ENCODE data around the gene NEU1.
"Not testable (repeated sequence)": the region's sequence is repeated elsewhere in the genome, so short reads cannot be mapped to it uniquely, and the experiment has no call there.

The NEU1 gene

DNA sequence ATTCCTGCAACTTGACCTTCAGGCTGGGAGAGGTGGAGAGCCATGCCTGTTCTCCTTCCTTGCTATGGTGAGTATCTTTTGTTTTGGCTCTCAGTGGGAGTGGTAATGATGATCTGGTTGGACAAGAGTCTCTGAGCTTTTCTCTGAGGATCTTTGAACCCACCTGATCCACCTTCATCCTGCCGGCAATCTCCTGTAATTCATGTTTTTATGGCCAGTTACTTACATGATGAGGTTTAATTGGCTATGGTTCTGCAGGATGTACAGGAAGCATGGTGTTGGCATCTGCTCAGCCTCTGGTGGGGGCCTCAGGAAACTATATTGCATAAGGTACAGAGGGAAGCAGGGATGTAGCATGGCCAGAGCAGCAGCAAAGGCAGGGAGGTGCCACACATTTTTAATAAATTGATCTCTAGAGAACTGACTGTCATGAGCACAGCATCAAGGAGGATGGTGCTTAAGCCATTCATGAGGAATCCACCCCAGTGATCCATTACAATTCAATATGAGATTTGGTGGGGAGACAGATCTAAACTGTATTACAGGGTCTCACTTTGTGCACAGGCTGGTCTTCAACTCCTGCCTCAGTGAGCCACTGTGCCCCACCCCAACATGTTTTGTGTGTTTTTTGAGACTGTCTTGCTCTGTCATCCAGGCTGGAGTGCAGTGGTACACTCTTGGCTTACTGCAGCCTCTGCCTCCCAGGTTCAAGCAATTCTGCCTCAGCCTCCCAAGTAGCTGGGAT, 25.1 kb downstream of the NEU1 start:
- DNase-seq: no peak

DNA sequence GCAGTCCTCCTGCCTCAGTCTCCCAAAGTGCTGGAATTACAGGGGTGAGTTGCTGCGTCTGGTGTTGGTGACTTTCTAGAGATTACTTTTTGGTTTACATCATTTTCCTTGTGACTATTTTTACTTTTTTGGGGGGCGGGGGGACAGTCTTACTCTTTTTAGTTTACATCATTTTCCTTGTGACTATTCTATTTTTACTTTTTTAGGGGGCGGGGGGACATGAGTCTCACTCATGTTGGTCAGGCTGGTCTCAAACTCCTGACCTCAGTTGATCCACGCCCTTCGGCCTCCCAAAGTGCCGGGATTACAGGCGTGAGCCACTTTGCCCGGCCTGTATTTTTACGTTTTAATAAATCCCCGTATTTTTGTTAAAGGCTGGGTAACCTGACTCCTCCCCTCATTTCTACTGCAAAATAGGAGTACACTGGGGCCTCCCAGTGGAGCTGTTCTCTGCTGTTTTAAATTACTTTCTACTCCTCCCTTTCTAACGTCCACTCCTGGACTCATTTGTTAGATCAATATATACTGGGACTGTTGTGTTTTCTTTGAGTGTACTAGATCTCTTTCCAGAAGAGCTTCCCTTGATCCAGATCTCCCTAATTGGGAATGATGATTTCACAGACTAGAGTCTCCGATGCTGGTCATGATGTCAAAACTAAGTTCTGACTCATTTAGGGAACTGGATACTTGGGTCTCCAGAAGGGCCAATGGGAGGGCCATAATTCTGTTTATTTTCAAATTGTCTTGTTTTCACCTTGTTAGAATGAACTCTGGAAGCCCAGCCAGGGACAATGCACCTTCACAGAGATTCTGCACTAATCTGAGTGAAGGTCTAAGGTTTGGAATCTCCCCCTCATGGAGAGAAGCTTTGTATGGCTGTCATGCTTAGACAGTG, 25.9 kb downstream of the NEU1 start:
- DNase-seq: no peak

DNA sequence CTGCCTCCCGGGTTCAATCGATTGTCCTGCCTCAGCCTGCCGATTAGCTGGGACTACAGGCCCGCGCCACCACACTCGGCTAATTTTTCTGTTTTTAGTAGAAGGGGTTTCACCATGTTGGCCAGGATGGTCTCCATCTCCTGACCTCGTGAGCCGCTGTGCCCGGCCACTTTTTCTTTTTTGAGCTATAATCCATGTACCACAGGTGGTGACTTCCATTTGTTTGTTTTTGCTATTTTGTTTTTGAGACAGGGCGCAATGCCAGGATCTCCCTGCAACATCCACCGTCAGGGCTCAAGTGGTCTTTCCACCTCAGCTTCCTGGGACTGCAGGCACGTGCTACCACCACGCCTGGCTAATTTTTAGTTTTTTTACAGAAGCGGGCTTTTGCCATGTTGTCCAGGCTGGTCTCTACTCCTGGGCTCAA, 26.6 kb downstream of the NEU1 start:
- no peak for DNase-seq

DNA sequence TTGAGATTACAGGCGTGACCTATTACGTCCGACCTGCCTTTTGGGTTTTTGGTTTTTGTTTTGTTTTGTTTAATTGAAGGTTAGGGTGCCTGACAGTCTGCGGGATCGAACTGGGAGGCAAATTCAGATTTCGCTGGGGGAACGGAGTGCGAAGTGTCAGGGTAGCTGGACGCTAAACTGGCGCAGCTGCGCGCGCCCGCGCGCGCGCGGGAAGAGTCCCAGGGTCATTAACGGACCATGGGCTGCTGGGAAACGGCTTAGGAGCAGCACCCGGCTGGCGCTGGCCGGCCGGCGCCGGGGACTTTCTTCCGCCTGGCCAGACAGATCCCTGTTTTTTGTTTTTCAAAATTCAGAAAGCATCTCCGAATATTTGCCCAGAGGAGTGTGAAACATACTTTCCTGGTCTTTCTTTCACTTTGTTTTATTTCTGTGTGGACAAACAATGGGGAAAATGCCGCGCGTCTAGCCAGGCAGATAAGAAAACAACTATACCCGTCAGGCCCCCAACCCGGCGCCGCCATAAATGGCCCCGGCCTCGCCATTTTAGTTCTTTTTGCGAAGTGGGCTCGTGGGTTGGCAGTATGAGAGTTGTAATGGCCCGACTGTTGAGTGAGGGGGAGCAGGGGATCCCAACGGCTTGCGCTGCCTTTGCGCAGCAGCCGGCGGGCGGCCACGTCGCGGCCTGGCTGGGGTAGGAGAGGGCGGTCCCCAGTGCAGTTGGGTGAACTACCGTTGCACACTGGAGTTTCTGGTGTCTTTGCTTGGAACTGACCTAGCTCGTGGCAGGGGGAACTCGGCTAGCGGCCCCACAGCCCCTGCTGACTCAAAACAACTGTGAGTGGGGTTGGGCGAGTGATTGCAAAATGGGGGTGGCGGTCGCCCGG, 28.0 kb downstream of the NEU1 start:
- peak; percentile 80 to 81 for DNase-seq

DNA sequence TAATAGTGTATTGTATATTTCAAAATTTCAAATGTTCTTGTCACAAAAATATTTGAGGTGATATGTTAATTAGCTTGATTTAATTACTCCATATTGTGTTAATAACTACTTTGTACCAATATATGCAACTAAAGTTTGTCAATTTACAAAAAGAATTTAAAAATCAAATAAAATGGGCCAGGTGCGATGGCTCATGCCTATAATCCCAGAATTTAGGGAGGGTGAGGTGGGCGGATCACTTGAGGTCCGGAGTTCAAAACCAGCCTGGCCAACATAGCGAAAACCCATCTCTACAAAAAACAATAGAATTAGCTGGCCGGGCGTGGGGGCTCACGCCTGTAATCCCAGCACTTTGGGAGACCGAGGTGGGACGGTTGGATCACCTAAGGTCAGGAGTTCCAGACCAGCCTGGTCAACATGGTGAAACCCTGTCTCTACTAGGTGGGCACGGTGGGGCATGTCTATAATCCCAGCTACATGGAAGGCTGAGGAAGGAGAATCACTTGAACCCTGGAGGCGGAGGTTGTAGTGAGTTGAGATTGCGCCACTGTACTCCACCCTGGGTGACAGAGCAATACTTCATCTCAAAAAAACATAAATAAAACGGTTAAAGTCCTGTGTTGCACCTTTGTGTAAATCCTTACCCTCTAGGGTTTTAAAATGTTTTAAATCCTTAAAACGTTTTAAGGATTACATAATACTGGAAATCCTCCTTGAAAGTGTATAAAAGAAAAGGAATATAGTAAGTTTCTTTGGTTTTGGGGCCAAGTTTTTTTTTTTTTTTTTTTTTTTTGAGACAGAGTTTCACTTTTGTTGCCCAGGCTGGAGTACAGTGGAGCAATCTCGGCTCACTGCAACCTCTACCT, 31.0 kb downstream of the NEU1 start:
- no peak for DNase-seq

DNA sequence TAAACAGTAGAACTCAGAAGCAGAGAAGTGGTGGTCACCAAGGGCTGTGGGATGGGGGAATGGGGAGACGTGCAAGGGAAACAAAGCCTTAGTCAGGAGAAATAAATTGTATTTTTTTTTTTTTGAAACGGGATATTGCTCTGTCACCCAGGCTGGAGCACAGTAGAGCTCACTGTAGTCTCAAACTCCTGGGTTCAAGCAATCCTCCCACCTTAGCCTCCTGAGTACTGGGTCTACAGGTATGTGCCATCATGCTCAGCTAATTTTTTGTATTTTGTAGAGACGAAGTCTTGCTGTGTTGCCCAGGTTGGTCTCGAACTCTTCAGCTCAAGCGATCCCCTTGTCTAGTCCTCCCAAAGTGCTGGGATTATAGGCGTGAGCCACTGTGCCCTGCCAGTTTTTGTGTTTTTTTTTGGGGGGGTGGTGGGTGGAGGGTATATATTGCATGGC, 31.7 kb downstream of the NEU1 start:
- DNase-seq: no peak

DNA sequence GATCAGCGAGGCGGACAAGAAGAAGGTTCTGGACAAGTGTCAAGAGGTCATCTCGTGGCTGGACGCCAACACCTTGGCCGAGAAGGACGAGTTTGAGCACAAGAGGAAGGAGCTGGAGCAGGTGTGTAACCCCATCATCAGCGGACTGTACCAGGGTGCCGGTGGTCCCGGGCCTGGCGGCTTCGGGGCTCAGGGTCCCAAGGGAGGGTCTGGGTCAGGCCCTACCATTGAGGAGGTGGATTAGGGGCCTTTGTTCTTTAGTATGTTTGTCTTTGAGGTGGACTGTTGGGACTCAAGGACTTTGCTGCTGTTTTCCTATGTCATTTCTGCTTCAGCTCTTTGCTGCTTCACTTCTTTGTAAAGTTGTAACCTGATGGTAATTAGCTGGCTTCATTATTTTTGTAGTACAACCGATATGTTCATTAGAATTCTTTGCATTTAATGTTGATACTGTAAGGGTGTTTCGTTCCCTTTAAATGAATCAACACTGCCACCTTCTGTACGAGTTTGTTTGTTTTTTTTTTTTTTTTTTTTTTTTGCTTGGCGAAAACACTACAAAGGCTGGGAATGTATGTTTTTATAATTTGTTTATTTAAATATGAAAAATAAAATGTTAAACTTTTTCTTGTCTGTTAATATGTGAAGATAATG, 32.9 kb downstream of the NEU1 start:
- no peak for DNase-seq

DNA sequence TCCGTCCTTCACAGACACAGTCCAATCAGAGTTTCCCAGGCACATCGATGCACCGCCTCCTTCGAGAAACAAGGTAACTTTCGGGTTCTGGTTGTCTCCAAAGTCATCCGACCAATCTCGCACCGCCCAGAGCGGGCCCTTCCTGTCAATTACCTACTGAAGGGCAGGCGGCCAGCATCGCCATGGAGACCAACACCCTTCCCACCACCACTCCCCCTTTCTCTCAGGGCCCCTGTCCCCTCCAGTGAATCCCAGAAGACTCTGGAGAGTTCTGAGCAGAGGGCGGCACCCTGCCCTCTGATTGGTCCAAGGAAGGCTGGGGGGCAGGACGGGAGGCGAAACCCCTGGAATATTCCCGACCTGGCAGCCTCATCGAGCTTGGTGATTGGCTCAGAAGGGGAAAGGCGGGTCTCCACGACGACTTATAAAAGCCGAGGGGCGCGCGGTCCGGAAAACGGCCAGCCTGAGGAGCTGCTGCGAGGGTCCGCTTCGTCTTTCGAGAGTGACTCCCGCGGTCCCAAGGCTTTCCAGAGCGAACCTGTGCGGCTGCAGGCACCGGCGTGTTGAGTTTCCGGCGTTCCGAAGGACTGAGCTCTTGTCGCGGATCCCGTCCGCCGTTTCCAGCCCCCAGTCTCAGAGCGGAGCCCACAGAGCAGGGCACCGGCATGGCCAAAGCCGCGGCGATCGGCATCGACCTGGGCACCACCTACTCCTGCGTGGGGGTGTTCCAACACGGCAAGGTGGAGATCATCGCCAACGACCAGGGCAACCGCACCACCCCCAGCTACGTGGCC, 35.1 kb downstream of the NEU1 start, which contains the start of gene HSPA1B:
HSPA1B (plus strand) TSS at position 453 of the 794 bp plus-strand sequence; CDS start at position 666, 213 bp downstream.
- DNase-seq: peak; percentile 80 to 86

DNA sequence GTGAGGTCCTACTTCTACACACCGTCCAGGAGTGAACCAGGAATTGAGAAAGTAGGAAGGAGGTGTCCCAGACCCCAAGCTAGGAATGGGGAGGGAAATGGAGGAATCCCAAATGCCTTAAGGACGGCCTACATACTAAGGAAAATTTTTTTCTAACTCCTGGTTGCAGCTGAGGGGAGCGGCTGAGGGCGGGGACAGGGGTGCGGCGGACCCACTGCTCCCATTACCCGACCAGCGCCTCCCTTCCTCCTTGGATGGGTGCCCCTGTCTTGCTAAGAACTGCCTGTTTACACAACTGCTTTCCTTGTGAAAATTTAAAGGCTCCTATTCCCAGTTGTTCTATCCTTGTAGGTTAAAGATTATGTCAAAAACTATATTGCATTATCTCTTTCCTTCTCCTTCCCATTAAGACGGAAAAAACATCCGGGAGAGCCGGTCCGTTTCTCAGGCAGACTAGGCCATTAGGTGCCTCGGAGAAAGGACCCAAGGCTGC, 35.8 kb downstream of the NEU1 start:
- peak in 1 of 2 donors; percentile 37 for DNase-seq

DNA sequence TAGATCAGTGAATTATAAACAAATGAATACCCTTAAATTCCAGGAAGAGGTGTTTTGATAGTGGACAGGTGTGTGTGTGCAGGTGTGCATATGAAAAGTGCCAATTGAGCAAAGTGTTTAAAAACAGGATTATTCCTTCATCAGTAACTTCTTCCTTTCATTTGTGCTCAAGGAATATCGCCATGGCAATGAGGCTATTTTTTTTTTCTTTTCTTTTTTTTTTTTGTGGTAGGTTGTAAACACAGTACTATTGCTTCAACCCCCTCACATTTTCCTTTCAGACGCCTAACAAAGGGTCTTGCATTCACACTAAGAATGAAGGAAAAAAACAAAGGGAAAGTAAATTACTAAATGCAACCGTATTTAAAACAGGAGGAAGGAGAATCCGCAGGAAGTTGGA, 37.1 kb downstream of the NEU1 start:
- no peak for DNase-seq

DNA sequence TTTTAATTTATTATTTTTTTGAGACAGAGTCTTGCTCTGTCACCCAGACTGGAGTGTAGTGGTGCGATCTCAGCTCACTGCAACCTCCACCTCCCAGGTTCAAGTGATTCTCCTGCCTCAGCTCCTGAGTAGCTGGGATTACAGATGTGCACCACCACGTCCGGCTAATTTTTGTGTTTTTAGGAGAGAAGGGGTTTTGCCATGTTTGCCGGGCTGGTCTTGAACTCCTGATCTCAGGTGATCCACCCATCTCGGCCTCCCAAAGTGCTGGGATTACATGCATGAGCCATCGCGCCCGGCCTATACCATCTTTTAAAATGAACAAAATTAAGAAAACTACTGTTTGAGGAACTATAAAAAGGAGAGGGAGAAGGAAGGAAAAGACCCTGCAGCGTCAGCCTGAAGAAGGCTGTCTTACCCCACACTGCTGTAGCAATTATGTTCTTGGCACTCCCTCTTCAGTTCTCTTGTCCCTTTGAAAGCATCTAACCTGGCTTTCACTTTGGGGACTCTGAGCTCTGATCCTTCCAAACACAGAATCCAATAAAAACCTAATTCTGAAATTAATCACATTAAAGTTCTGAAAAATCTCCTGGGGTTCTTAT, 38.9 kb downstream of the NEU1 start:
- DNase-seq: not testable (repeated sequence)

DNA sequence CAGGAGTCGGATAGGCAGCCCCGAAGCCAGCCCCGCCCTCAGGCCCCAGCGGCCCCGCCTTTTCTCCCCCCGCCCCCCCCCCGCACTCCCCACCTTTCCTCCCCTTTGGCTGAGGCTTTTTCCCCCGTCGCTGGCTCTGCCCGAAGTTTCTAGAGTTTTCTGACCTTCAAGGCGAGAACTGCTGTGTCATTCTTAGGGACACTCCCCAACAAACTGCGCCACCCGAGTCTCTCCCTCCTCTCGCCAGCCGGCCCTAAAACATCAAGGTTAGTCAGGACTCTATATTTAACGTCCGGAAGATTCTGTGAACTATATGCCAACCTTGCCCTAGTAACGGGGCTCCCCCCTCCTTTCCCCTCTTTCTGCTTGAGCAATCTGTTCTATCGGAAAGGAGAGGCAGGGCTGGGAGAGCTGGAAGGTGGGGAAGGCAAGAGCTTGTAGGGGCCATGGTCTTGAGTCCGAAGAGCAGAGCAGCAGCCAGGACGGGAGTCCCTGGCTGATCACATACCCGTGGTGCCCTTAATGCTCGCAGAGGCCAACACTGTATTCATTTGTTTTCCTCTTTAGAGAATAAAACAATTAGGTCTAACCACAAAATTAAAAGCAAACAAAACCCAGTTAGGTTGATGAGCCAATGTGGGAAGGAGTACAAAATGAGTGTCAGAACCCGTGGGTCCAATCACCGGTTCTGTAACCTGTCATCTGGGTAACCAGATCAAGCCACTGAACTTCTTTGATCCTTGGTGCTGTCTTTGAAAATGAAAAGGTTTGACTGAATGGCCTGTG, 40.4 kb downstream of the NEU1 start:
- DNase-seq: peak; percentile 52 to 63

DNA sequence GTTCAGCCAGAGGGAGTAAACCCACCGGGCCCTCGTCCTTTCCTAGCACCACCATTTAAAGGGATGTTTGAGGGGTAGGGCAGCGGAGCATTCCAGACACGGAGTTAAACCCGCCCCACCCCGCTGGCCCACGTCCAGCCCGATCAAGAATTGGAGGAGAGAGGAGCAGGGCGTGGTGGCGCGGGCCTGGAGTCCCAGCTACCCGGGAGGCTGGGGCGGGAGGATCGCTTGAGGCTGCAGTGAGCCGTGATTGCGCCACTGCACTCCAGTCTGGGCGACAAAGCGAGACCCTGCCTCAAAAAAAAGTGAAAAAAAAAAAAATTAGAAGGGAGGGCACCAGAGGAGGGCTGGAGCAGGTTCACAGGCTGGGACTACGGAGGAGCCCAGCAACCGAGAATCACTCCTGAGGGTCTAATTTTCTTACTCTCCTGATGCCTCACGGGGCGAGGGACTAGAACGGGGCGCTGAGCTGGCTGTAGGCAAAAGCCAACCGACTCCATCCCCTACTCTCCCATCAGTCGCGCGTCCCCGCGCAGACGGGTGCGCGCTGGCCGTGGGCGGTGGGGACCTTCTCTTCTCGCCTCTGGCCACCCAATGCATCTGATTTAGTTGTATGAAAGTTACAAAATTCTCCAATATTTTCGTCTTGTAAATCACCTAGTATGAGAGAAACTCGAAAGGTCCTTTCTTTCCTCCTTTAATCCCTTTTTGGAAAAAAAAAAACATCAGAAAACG, 41.2 kb downstream of the NEU1 start:
- DNase-seq: peak; percentile 57 to 60

DNA sequence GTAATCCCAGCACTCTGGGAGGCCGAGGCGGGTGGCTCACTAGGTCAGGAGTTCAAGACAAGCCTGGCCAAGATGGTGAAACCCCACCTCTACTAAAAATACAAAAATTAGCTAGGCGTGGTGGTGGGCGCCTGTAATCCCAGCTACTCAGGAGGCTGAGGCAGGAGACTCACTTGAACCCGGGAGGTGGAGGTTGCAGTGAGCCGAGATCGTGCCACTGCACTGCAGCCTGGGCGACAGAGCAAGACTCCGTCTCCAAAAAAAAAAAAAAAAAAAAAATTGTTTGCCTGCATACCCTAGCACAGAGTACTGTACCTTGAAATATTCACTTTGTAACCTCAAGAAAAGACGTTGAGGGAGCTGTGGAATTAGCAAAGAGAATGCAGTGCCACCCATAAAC, 42.2 kb downstream of the NEU1 start:
- not testable (repeated sequence) for DNase-seq

DNA sequence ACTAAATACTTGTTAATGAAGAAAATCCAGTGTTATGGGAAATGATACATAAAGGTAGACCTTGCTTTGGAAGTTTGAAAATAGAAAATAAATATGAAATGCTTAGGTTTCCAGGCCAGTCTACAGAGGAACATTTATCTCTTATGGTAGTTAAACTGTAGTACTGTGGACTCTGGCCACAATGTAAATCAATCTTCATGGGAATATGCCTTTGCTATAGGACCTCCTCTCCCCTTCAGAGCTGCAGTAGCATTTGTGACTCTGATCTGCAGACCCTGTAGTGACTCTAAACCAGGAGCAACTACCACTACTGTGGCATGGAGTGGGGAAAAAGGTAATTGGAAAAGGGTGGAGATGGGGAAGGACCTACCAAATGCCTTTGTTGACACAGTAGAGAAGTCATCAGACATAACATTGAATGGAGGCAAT, 42.7 kb downstream of the NEU1 start:
- no peak for DNase-seq

DNA sequence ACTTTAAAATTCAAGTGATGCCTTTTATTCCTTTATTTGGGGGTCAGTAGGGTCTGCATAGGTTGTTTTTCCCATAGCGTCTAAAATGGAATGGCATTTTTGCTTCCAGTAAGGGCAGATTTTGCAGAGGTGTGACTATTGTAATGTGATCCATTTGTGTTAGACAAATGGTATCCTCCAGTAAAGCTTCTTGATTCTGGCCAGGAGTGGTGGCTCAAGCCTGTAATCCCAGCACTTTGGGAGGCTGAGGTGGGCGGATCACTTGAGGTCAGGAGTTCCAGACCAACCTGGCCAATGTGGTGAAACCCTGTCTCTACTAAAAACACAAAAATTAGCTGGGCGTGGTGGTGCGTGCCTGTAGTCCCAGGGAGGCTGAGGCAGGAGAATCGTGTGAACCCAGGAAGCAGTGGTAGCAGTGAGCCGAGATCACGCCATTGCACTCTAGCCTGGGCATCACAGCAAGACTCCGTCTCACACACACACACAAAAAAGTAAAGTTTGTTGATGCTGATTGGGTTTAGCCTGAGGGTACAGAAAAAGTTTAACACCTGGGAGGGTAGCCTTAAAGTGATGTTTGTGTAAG, 44.6 kb downstream of the NEU1 start:
- not testable (repeated sequence) for DNase-seq

DNA sequence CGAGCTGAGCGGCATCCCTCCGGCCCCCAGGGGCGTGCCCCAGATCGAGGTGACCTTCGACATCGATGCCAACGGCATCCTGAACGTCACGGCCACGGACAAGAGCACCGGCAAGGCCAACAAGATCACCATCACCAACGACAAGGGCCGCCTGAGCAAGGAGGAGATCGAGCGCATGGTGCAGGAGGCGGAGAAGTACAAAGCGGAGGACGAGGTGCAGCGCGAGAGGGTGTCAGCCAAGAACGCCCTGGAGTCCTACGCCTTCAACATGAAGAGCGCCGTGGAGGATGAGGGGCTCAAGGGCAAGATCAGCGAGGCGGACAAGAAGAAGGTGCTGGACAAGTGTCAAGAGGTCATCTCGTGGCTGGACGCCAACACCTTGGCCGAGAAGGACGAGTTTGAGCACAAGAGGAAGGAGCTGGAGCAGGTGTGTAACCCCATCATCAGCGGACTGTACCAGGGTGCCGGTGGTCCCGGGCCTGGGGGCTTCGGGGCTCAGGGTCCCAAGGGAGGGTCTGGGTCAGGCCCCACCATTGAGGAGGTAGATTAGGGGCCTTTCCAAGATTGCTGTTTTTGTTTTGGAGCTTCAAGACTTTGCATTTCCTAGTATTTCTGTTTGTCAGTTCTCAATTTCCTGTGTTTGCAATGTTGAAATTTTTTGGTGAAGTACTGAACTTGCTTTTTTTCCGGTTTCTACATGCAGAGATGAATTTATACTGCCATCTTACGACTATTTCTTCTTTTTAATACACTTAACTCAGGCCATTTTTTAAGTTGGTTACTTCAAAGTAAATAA, 45.3 kb downstream of the NEU1 start:
- DNase-seq: not testable (repeated sequence)
